AG04449 (cell line): ENCODE results near the gene MGMT.

Experiments used
- CTCF ChIA-PET: fragments of 350-600 bp; formaldehyde crosslinking; extraction: SDS; loops from one replicate; lab custom pipeline; 2021; ENCODE audit warnings: antibody characterized with exemption; lab: Yijun Ruan, JAX
- POLR2A ChIA-PET: fragments of 400-600, 350-600 bp; formaldehyde crosslinking; extraction: SDS; loops from one replicate; lab custom pipeline; 2020; ENCODE audit warnings: antibody characterized with exemption, inconsistent platforms; lab: Yijun Ruan, JAX
- DNase-seq: peaks from one replicate; pipeline ENCODE4 v3.0.0-alpha.2; 2010; ENCODE audit warnings: low read depth, low spot score
- H3K4me3 ChIP-seq: 2 replicates; pipeline ENCODE4 v1.5.1; 2011; ENCODE audit warnings: low read depth, mild to moderate bottlenecking, control low read depth, low read length
- CTCF ChIP-seq: IDR thresholded peaks from one replicate; pipeline ENCODE4 v1.5.1; 2011; ENCODE audit warnings: mild to moderate bottlenecking, moderate library complexity, low read length, control low read depth, inconsistent platforms; ENCODE audit not compliant: insufficient read depth; ENCODE audit errors: missing control alignments

The MGMT gene

GRCh38 chr10:129761981-129762956, 295.2 kb downstream of the MGMT start:
- DNase-seq: no peak
- TF ChIP-seq CTCF: no peak
- H3K4me3 ChIP-seq: no peak overlapping the region
- ChIA-PET CTCF (no interaction called here), POLR2A (no interaction called here)

- POLR2A ChIA-PET: no interaction called here
- TF ChIP-seq CTCF: no peak
- CTCF ChIA-PET: no interaction called here
- DNase-seq: no peak
- H3K4me3 ChIP-seq: no peak overlapping the region
Observed at GRCh38 chr10:129764011-129764900, 297.2 kb downstream of the MGMT start.

- ChIA-PET CTCF (no interaction called here), POLR2A (no interaction called here)
- TF ChIP-seq CTCF: no peak
- DNase-seq: no peak
- H3K4me3 ChIP-seq: no peak overlapping the region
Observed at GRCh38 chr10:129764901-129765663, 298.0 kb downstream of the MGMT start.

- no peak for TF ChIP-seq CTCF
- H3K4me3 ChIP-seq: no peak overlapping the region
- DNase-seq: no peak
- POLR2A ChIA-PET: no interaction called here
- CTCF ChIA-PET: no interaction called here
Observed at GRCh38 chr10:129765664-129766550, 298.9 kb downstream of the MGMT start.

GRCh38 chr10:129766611-129767550, 299.8 kb downstream of the MGMT start:
- ChIA-PET CTCF (no interaction called here), POLR2A (no interaction called here)
- no peak for DNase-seq
- no peak for TF ChIP-seq CTCF
- no peak overlapping the region for H3K4me3 ChIP-seq
